ENCODE data around the gene TCEAL1.
A peak's percentile ranks its signal among the peaks of the same experiment; 100 is the strongest.
"Not testable (repeated sequence)": the region's sequence is repeated elsewhere in the genome, so short reads cannot be mapped to it uniquely, and the experiment has no call there.

Gene TCEAL1

DNA sequence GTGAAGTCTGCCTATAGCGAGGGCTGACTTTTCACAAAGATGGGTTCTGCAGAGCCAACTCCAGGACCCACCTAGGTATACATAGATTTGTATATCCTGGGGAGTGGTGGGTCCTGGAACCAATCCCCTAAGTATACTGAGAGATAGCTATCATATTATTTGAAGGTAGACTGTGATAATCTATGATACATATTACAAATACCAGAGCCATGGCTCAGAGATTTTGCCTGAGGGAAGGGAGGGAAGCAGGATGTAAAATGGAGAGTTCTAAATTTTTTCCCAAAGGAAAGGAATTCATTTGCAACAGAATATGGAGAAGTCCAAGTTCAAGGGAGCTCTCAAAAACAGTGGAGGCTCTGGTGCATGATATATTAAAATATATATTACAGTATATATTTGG lies 13.8 kb upstream of the TCEAL1 start:
- Histone ChIP-seq H3K4me1 (ENCODE audit: control insufficient read depth, insufficient read depth, low read length) (no peaks in the 10 kb centered on the region), H3K27me3 (ENCODE audit: control insufficient read depth, insufficient read depth, low read length) (no peaks in the 10 kb centered on the region), H3K36me3 (ENCODE audit: control insufficient read depth, insufficient read depth, low read length) (no peaks in the 10 kb centered on the region), H3K9ac (ENCODE audit: low read length) (no peak overlapping the region), H3K9me3 (ENCODE audit: control insufficient read depth, low read length) (no peaks in the 10 kb centered on the region), H3K4me3 (ENCODE audit: low read length) (no peak overlapping the region)

DNA sequence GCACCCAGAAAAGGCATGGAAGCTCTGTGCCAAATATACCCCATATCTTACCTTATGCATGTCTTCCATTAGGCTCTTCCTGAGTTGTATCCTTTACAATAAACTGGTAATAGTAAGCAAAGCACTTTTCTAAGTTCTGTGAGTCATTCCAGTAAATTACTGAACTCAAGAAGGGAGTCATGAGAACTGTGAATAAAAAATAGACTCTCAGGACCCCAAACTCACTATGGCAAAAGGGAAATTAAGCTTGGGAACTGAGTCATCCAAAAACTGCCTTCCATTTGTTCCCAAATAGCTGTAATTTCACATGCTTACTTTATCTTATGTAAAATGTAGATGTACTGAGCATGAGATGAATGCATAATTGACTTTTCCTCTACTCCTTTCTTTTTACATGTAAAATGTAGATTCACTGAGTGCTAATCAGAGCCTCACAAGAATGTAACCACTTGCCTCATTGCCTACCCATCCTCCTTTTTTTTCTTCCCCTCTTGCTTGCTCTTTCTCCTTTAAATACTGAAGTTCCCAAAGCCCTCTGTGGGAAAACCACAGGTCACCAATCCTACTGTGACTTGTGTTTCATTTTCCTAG lies 12.9 kb upstream of the TCEAL1 start:
- no peaks in the 10 kb centered on the region for H3K4me1 ChIP-seq (ENCODE audit: control insufficient read depth, insufficient read depth, low read length)

DNA sequence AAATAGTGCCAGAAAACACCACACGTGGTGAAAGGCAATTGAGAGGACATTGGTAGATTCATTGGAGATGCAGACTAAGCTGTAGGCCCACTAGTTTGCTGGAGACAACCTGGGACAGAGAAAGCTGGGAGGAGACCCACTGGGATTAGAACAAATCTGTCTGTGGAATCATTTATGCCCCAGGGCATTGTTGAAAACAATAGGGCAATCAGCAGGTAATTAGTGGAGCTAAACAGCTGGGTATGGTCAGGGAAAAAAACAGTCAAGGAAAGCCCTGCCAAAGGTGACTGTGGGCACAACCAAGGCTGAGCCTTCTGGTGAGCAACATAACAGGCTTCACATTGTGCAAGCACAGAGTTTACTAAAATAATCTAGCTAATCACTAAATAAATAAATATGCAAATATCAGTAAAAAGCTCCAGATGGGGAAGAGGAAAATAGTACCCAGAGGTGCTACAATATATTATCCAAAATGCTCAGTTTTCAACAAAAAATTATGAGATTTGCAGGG lies 12.0 kb upstream of the TCEAL1 start:
- Histone ChIP-seq H3K4me3 (ENCODE audit: low read length) (no peak overlapping the region), H3K4me1 (ENCODE audit: control insufficient read depth, insufficient read depth, low read length) (no peaks in the 10 kb centered on the region), H3K9ac (ENCODE audit: low read length) (no peak overlapping the region), H3K9me3 (ENCODE audit: control insufficient read depth, low read length) (no peaks in the 10 kb centered on the region), H3K27me3 (ENCODE audit: control insufficient read depth, insufficient read depth, low read length) (no peaks in the 10 kb centered on the region), H3K36me3 (ENCODE audit: control insufficient read depth, insufficient read depth, low read length) (no peaks in the 10 kb centered on the region)

More for the DNA sequence above, 12.9 kb upstream of the TCEAL1 start:
- Histone ChIP-seq H3K9me3 (ENCODE audit: control insufficient read depth, low read length) (no peaks in the 10 kb centered on the region), H3K9ac (ENCODE audit: low read length) (no peak overlapping the region), H3K4me3 (ENCODE audit: low read length) (no peak overlapping the region), H3K36me3 (ENCODE audit: control insufficient read depth, insufficient read depth, low read length) (no peaks in the 10 kb centered on the region), H3K27me3 (ENCODE audit: control insufficient read depth, insufficient read depth, low read length) (no peaks in the 10 kb centered on the region)

DNA sequence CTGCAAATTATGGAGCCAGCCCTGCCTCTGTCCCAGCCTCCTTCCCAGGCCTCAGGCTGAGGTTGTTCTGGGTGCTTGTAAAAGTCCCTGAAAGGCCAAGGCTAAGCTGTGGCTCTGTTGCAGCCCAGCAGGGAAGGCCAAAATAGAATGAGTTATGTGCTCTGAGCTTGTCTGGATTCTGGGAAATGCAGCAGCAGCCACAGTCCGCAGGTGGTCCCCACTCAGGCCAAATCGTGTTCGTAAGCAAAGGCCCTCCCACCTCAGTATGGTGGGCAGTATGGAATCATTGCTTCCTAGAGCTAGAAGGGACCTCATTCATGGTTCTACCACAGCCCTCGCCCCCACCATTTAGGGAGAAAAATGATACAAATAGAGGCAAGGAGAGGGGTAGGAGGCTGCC lies 4.7 kb upstream of the TCEAL1 start:
- Histone ChIP-seq H3K4me1 (ENCODE audit: control insufficient read depth, insufficient read depth, low read length) (peaks cover 6% of the 10 kb centered on the region), H3K9ac (ENCODE audit: low read length) (no peak overlapping the region), H3K9me3 (ENCODE audit: control insufficient read depth, low read length) (no peaks in the 10 kb centered on the region)

DNA sequence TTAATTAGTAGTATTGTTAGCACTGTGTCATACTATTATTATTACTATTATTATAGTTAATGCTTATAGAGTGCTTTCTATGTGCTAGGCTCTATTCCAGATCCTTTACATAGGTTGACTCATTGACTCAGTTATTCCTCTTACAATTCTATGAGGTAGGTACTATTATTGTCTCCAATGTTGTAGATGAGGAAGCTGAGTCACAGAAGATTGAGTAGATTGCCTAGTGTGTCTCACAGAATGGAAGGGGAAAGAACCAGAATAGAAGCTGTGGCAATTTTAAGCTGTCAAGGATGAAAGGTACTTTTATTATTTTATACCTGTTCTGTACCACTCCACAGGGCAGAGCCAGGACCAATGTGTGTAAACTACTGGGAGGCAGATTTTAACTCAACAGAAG lies 1.9 kb upstream of the TCEAL1 start:
- Histone ChIP-seq H3K9me3 (ENCODE audit: control insufficient read depth, low read length) (no peaks in the 10 kb centered on the region), H3K4me1 (ENCODE audit: control insufficient read depth, insufficient read depth, low read length) (peaks cover 6% of the 10 kb centered on the region), H3K36me3 (ENCODE audit: control insufficient read depth, insufficient read depth, low read length) (no peaks in the 10 kb centered on the region), H3K9ac (ENCODE audit: low read length) (no peak overlapping the region), H3K27me3 (ENCODE audit: control insufficient read depth, insufficient read depth, low read length) (no peaks in the 10 kb centered on the region), H3K4me3 (ENCODE audit: low read length) (no peak overlapping the region)

More for the DNA sequence above, 4.7 kb upstream of the TCEAL1 start:
- Histone ChIP-seq H3K36me3 (ENCODE audit: control insufficient read depth, insufficient read depth, low read length) (no peaks in the 10 kb centered on the region), H3K27me3 (ENCODE audit: control insufficient read depth, insufficient read depth, low read length) (no peaks in the 10 kb centered on the region), H3K4me3 (ENCODE audit: low read length) (no peak overlapping the region)

DNA sequence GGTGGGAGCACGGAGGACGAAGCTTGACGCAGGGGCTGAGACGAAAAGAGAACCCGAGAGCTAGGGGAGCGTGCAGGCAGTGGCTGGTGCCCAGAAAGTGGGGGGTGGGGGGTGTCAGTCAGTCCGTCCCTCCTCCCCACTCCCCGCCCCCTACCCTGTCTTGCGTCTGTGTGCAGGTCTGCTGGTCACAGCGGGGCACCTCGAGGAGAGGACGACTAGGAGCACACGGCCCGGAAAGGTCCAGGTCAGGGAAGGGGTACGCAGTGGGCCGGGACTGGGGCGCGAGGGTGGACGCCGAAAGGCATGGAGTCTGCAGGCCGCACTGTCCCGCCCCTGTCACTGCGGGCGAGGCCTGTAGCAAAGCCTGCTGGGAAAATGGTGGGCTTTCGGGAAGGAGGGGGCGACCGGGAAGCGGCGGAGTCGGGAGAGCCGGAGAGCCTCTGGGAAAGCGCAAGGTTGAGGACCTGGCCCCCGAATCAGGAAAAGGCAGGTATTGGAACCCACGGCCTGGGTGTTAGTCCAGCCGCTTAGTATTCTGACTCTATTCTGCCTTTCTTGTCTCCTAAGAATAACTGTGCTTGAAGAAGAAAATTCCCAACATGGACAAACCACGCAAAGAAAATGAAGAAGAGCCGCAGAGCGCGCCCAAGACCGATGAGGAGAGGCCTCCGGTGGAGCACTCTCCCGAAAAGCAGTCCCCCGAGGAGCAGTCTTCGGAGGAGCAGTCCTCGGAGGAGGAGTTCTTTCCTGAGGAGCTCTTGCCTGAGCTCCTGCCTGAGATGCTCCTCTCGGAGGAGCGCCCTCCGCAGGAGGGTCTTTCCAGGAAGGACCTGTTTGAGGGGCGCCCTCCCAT lies 769 bp downstream of the TCEAL1 start:
- Histone ChIP-seq H3K4me1 (ENCODE audit: control insufficient read depth, insufficient read depth, low read length) (peaks cover 6% of the 10 kb centered on the region), H3K9me3 (ENCODE audit: control insufficient read depth, low read length) (no peaks in the 10 kb centered on the region)

DNA sequence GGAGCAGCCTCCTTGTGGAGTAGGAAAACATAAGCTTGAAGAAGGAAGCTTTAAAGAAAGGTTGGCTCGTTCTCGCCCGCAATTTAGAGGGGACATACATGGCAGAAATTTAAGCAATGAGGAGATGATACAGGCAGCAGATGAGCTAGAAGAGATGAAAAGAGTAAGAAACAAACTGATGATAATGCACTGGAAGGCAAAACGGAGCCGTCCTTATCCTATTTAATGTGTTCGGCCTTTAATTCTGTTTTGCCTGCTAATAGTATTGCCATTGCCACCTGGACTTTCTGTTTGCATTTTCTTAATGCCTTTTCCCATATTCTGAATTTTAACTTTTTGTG lies 1.4 kb downstream of the TCEAL1 start:
- peak overlapping the region; percentile 81 for H3K9ac ChIP-seq (ENCODE audit: low read length)

More for the DNA sequence above, 769 bp downstream of the TCEAL1 start:
- Histone ChIP-seq H3K36me3 (ENCODE audit: control insufficient read depth, insufficient read depth, low read length) (no peaks in the 10 kb centered on the region), H3K9ac (ENCODE audit: low read length) (peak overlapping the region; percentile 81), H3K4me3 (ENCODE audit: low read length) (peak overlapping the region; percentile 41), H3K27me3 (ENCODE audit: control insufficient read depth, insufficient read depth, low read length) (no peaks in the 10 kb centered on the region)

DNA sequence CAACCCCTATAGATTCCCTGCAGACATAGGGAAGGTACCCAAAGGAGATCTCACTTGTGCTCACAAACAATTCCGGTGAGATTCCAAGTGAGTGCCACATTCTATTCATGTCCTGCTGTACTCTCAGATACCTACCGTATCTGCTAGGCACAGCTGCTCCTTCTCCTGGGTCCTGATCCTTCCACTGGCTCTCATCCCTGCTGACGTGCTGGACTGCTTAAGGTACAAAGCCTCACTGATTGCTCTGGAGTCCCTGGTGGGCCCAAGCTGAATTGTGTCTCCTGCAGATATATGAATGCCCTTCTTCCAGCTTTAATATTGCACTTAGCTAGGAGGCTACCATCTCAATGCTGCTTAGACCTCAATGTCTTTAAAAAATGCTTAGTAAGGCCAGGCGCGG lies 2.4 kb downstream of the TCEAL1 start:
- no peaks in the 10 kb centered on the region for H3K36me3 ChIP-seq (ENCODE audit: control insufficient read depth, insufficient read depth, low read length)
- H3K9ac ChIP-seq (ENCODE audit: low read length): no peak overlapping the region

More for the DNA sequence above, 1.4 kb downstream of the TCEAL1 start:
- Histone ChIP-seq H3K4me3 (ENCODE audit: low read length) (peak overlapping the region; percentile 41), H3K9me3 (ENCODE audit: control insufficient read depth, low read length) (no peaks in the 10 kb centered on the region), H3K36me3 (ENCODE audit: control insufficient read depth, insufficient read depth, low read length) (no peaks in the 10 kb centered on the region), H3K4me1 (ENCODE audit: control insufficient read depth, insufficient read depth, low read length) (peaks cover 4% of the 10 kb centered on the region), H3K27me3 (ENCODE audit: control insufficient read depth, insufficient read depth, low read length) (no peaks in the 10 kb centered on the region)

DNA sequence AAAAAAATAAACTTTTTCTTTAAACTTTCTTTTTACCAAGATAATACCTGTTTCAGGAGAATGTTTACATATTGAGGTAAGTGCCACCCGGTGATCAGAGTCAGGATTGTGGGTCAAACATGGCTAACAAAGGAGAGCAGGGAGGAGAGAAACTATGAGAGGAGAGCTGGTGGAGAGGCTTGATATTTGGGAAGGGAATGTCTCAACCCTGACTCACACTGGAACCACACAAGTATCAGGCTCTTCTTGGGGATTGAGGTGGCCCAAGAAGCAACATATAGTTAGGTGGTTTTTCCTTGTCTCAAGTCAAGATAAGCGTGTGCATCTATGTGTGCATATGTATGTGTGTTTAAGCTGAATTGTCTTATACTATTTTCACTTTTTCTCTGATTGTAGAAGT lies 6.7 kb downstream of the TCEAL1 start:
- Histone ChIP-seq H3K27me3 (ENCODE audit: control insufficient read depth, insufficient read depth, low read length) (no peaks in the 10 kb centered on the region), H3K9me3 (ENCODE audit: control insufficient read depth, low read length) (no peaks in the 10 kb centered on the region), H3K4me1 (ENCODE audit: control insufficient read depth, insufficient read depth, low read length) (no peaks in the 10 kb centered on the region), H3K36me3 (ENCODE audit: control insufficient read depth, insufficient read depth, low read length) (no peaks in the 10 kb centered on the region), H3K9ac (ENCODE audit: low read length) (no peak overlapping the region), H3K4me3 (ENCODE audit: low read length) (no peak overlapping the region)

More for the DNA sequence above, 2.4 kb downstream of the TCEAL1 start:
- Histone ChIP-seq H3K27me3 (ENCODE audit: control insufficient read depth, insufficient read depth, low read length) (no peaks in the 10 kb centered on the region), H3K4me3 (ENCODE audit: low read length) (no peak overlapping the region), H3K9me3 (ENCODE audit: control insufficient read depth, low read length) (no peaks in the 10 kb centered on the region), H3K4me1 (ENCODE audit: control insufficient read depth, insufficient read depth, low read length) (no peaks in the 10 kb centered on the region)

DNA sequence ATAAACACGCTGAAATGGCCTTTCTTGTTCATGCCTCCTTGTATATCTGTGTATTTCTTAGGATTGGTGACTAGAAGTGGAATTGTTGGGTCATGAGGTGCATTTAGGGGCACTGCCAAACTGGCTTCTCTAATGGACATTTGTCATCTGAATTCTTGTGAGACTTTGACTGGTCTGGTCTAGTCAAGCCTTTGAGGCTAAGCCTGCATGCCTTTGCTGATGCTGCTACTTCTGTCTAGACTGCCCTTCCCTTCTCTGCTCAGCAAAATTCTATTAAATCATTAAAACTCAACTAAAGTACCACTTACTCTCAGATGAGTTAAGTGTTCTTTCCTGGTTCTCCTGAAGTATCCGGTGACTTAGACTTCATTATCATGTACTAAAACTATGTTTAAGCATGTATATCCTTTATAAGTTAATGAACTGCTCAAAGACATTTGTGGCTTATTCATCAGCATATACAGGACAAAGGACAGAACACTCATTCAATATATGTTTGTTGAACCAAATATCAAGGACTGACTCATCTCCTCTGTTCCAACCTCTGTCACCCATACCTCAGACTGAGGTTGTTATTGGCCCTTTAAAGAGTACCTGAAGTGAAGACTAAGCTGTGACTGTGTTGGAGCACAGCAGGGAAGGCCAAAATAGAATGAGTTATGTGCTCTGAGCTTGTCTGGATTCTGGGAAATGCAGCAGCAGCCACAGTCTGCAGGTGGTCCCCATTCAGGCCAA lies 9.0 kb downstream of the TCEAL1 start:
- Histone ChIP-seq H3K36me3 (ENCODE audit: control insufficient read depth, insufficient read depth, low read length) (no peaks in the 10 kb centered on the region), H3K9ac (ENCODE audit: low read length) (no peak overlapping the region), H3K4me3 (ENCODE audit: low read length) (no peak overlapping the region), H3K9me3 (ENCODE audit: control insufficient read depth, low read length) (no peaks in the 10 kb centered on the region), H3K4me1 (ENCODE audit: control insufficient read depth, insufficient read depth, low read length) (no peaks in the 10 kb centered on the region), H3K27me3 (ENCODE audit: control insufficient read depth, insufficient read depth, low read length) (no peaks in the 10 kb centered on the region)

DNA sequence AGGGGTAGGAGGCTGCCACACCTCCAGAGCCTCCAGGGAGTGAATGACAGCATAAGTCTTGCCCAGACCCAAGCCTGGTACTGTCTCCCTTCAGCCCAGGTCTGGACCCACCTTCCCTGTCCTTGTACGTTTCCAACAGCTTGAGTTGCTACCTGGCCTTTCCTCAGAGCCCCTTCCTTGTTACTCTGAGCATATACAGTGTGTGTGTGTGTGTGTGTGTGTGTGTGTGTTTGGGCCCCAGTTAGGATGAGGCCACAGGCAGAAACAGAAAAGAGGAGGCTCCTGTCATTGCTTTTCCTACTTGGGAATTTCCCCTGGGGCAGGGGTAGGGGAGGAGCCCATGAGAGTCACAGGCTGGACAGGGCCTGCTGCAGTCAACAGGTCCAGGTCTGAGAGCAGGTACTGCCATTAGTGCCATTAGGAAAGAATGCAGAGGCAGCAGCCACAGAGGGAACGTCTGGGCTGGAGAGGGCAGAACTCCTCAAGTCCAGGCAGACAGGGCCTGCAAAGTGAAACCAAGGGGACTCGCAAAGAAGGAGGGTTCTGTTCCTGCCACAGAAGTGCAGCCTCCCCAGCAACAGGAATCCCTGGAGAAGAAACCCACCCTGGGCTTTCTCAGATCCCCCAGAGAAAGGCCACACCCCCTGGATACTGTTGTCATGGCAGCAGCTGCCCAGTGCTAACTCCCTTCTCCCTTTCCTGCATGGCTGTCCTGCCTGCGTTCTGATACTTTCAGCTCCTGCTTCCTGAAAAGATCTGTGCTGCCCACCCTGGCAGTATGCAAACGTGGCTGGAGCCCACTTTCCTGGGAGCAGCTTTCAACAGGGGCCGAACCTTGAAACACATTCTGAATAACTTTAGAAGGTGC lies 9.9 kb downstream of the TCEAL1 start:
- not testable (repeated sequence) for H3K36me3 ChIP-seq (ENCODE audit: control insufficient read depth, insufficient read depth, low read length); H3K4me3 ChIP-seq (ENCODE audit: low read length); H3K9ac ChIP-seq (ENCODE audit: low read length); H3K9me3 ChIP-seq (ENCODE audit: control insufficient read depth, low read length); H3K27me3 ChIP-seq (ENCODE audit: control insufficient read depth, insufficient read depth, low read length); H3K4me1 ChIP-seq (ENCODE audit: control insufficient read depth, insufficient read depth, low read length)

Data from mucosa of stomach (tissue), 1 donor.